Immature natural killer cell (primary cell): ENCODE measurements around the gene ARHGAP22. TPM values are rescaled to one million over a fixed set of nuclear protein-coding genes. Genes with fewer than 3 reads are reported as not detected.

ENCODE experiments used
- DNase-seq, 3 donors: peaks; one replicate each; pipeline ENCODE4 v3.0.0; 2022; ENCODE audit warnings: mixed read lengths in 1 of 3
- H3K27ac Mint-ChIP-seq, 6 donors: one replicate each; pipeline ENCODE4 v1.8.0; 2020; ENCODE audit warnings: mixed read lengths in 6 of 6, mild to moderate bottlenecking in 5 of 6, inconsistent platforms in 4 of 6, moderate library complexity in 3 of 6
- H3K27me3 Mint-ChIP-seq, 3 donors: one replicate each; pipeline ENCODE4 v1.8.0; 2020 to 2021; ENCODE audit warnings: low read depth in 3 of 3, mild to moderate bottlenecking in 3 of 3, mixed read lengths in 3 of 3, moderate library complexity in 3 of 3, inconsistent platforms in 1 of 3
- H3K36me3 Mint-ChIP-seq, 3 donors: one replicate each; pipeline ENCODE4 v1.8.0; 2020; ENCODE audit warnings: mixed read lengths in 3 of 3, inconsistent platforms in 2 of 3, mild to moderate bottlenecking in 2 of 3
- H3K4me1 Mint-ChIP-seq, 2 donors: one replicate each; pipeline ENCODE4 v1.8.0; 2020; ENCODE audit warnings: inconsistent platforms in 2 of 2, mild to moderate bottlenecking in 2 of 2, mixed read lengths in 2 of 2, moderate library complexity in 1 of 2
- H3K4me3 Mint-ChIP-seq, 5 donors: one replicate each; pipeline ENCODE4 v1.8.0; 2020; ENCODE audit warnings: mild to moderate bottlenecking in 5 of 5, mixed read lengths in 5 of 5, inconsistent platforms in 3 of 5, moderate library complexity in 3 of 5
- H3K9me3 Mint-ChIP-seq, 6 donors: one replicate each; pipeline ENCODE4 v1.8.0; 2020; ENCODE audit warnings: mild to moderate bottlenecking in 6 of 6, mixed read lengths in 6 of 6, inconsistent platforms in 4 of 6, moderate library complexity in 3 of 6
- polyA plus RNA-seq, 3 donors: library from polyadenylated mRNA; unstranded; fragments of 300-500 nt; fragmentation: Illumina TruSeq; gene quantifications; one replicate each; pipeline ENCODE4 v1.2.3, GENCODE V29; 2021

Gene ARHGAP22
- polyA plus RNA-seq, 3 donors from 2014 or later: not detected

DNA sequence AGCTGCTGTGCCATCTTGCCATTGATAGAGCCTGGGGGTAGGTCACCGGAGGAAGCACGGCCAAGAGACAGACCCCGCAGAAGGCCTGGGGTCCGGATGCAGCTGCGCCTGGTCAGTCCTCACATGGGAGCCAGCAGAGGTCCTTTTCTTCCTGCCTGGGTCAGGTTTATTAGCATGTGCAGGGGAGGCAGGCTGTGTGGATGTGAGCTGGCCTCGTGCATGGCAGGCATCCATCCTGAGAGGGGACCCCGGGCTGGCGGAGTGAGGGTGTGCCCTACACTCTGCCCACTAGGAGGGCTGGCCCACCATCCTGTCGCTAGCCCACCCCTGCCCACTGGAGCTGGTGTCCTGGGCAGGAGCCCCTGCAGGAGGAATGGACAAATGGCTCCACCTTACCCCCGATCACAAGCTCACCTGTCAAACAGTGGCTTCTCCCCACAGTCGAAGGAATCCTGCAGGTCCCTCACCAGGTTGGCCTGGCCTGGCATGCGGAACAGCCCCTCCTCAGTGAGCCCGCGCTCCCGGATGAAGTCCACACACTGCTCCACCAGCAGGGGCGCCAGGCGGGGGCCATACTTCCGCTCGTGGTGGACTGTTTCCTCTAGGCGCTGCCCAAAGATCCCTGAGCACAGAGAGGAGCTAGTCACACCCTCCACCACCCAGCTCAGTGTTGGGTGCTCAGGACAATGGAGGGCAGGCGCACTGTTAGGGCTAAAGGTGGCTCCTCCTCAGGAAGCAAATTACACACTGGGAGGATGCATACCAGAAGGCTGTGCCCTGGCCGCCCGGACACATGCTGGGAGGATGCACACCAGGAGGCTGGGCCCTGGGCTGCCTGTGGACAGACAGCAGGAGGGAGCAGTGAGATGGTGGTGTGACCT, 145.4 kb downstream of the ARHGAP22 start:
- Mint-ChIP-seq H3K4me1 (no peaks in the 10 kb centered on the region), H3K27me3 (no peaks in the 10 kb centered on the region), H3K36me3 (no peaks in the 10 kb centered on the region), H3K27ac (no peak overlapping the region), H3K9me3 (no peaks in the 10 kb centered on the region), H3K4me3 (no peak overlapping the region)
- DNase-seq: no peak

GRCh38 chr10:48458662-48459048, 146.2 kb downstream of the ARHGAP22 start:
- H3K9me3 Mint-ChIP-seq: no peaks in the 10 kb centered on the region
- H3K36me3 Mint-ChIP-seq: no peaks in the 10 kb centered on the region
- H3K27ac Mint-ChIP-seq: no peak overlapping the region
- H3K4me1 Mint-ChIP-seq: no peaks in the 10 kb centered on the region
- no peak for DNase-seq
- no peak overlapping the region for H3K4me3 Mint-ChIP-seq
- H3K27me3 Mint-ChIP-seq: no peaks in the 10 kb centered on the region

GRCh38 chr10:48457949-48458661, 146.8 kb downstream of the ARHGAP22 start:
- no peaks in the 10 kb centered on the region for H3K27me3 Mint-ChIP-seq
- H3K9me3 Mint-ChIP-seq: no peaks in the 10 kb centered on the region
- DNase-seq: no peak
- H3K27ac Mint-ChIP-seq: no peak overlapping the region
- no peaks in the 10 kb centered on the region for H3K36me3 Mint-ChIP-seq
- no peaks in the 10 kb centered on the region for H3K4me1 Mint-ChIP-seq
- no peak overlapping the region for H3K4me3 Mint-ChIP-seq

- Mint-ChIP-seq H3K4me3 (no peak overlapping the region), H3K27ac (no peak overlapping the region)
Observed at GRCh38 chr10:48456808-48457761, 147.8 kb downstream of the ARHGAP22 start.

DNA sequence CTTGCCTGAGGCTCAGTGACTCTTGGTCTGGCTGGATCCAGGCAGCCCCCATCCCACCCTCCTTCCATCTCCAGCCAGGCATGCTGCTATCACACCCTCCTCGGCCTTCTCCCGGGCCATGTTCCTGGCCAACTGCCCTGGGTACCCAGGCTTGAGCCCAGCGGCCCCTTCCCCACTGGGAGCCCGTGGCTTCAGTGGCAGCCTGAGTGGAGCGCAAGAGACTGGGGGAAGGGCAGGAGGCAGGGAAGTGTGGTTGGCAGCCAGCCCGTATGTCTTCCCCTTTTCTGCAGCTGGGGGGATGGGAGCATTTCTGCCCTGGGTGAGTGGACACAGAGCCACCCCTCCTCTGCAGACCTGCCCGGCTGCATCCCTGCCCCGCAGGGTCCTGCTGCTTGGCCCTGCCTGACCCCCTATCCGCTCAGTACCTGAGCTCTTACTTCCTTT, 148.5 kb downstream of the ARHGAP22 start:
- Mint-ChIP-seq H3K36me3 (no peaks in the 10 kb centered on the region), H3K4me1 (no peaks in the 10 kb centered on the region), H3K27ac (no peak overlapping the region), H3K27me3 (no peaks in the 10 kb centered on the region), H3K9me3 (no peaks in the 10 kb centered on the region), H3K4me3 (no peak overlapping the region)
- DNase-seq: no peak

More at GRCh38 chr10:48456808-48457761, 147.8 kb downstream of the ARHGAP22 start:
- DNase-seq: no peak
- Mint-ChIP-seq H3K4me1 (no peaks in the 10 kb centered on the region), H3K36me3 (no peaks in the 10 kb centered on the region), H3K27me3 (no peaks in the 10 kb centered on the region), H3K9me3 (no peaks in the 10 kb centered on the region)

- DNase-seq: no peak
- Mint-ChIP-seq H3K27me3 (no peaks in the 10 kb centered on the region), H3K4me1 (no peaks in the 10 kb centered on the region), H3K36me3 (no peaks in the 10 kb centered on the region), H3K4me3 (no peak overlapping the region), H3K27ac (no peak overlapping the region), H3K9me3 (no peaks in the 10 kb centered on the region)
Observed at GRCh38 chr10:48455392-48456151, 149.3 kb downstream of the ARHGAP22 start.

DNA sequence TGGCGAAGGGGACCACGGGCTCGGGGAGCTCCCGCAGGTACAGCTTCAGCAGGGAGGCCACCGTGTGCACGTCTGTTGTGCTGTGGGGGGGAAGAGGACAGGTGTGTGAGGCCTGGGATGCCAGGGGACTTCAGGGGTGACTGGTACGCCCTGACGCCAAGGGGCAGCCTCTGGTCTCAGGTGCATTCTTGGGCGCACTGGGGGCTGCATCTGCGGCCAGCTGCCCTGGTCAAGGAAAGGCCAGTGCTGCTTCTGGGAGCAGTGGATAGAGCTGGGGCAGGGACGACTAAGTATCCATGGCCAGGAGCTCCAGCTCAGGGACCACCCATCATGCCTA, 149.8 kb downstream of the ARHGAP22 start:
- no peaks in the 10 kb centered on the region for H3K9me3 Mint-ChIP-seq
- no peak overlapping the region for H3K27ac Mint-ChIP-seq
- H3K27me3 Mint-ChIP-seq: no peaks in the 10 kb centered on the region
- H3K36me3 Mint-ChIP-seq: no peaks in the 10 kb centered on the region
- no peak for DNase-seq
- H3K4me3 Mint-ChIP-seq: no peak overlapping the region
- H3K4me1 Mint-ChIP-seq: no peaks in the 10 kb centered on the region

DNA sequence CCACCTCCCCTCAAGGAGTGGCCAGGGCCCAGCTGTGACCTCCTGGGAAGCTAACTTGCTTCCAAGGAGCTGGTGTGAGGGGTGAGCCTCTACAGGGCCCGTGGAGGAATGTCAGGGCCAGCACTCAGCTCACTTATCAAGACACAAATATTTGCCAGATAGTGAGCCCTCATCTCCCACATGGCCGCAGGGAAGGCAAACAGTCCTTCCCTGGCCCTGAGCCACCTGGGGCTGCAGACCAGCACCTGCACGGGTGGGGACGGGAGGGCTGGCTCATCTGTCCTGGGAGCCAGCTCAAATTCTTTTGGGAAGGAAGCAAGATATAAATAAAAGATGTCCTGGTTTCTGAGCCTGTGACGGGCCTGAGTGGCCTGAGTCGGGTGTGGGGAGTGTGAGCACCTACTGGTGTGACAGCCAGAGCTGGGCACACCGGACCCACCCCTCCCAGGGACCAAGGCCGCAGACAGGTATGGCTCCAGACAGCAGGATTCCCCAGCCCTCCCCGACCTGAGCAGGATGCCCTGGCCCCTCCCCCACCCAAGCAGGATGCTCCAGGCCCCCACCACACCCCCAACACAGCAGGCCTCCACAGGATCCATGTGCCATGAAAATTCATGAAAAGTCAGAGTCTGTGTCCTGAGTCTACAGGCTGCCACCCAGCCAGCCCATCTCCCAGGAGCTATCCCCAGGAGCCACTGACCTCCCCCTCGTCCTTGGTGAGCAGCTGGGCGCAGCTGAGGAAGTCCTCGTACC, 150.4 kb downstream of the ARHGAP22 start:
- no peaks in the 10 kb centered on the region for H3K4me1 Mint-ChIP-seq
- DNase-seq: no peak
- H3K27ac Mint-ChIP-seq: no peak overlapping the region
- no peaks in the 10 kb centered on the region for H3K9me3 Mint-ChIP-seq
- H3K27me3 Mint-ChIP-seq: peaks cover 0 to 2% (median 0%) of the 10 kb centered on the region in 3 donors
- no peak overlapping the region for H3K4me3 Mint-ChIP-seq
- H3K36me3 Mint-ChIP-seq: no peaks in the 10 kb centered on the region

DNA sequence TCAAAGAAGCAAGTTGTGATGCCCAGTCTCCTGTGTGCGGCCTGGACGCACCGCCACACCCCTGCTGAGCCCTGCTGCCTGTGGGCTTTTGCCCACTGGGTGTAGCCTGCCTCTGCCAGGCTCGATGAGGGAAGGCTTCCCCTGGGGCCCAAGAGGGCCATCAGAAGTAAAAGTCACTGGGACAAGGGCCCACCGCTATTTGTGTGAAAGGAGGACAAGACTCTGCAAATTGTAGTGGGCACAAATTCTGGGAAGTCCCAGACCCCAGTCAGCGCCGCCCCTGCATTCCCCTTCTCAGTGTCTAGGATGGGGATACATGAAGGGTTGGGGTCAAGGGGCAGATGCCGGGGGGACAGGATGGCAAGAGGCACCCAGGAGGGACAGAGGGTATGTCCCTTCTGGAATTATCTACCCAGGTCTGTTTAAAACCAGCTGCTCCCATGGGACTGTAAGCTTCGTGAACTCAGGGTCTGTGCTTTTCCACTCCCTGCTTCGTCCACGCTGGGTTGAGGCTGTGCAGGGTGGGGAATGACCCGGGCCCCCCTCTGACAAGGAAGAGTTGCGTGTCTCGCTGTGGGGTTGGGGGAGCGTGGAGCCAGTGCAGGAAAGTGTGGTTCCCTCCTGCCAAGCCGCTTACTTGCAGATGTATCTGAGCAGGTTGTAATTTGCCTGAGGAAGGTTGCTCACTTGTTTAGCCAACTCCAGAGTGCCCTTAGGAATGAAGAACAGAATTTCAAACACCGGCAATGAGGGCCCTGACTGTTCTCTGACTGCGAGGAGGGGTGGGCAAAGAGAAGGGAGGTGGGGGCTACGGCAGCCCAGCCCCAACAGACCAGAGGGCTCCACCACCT, 151.2 kb downstream of the ARHGAP22 start:
- DNase-seq: no peak
- Mint-ChIP-seq H3K4me1 (no peaks in the 10 kb centered on the region), H3K27ac (no peak overlapping the region)

DNA sequence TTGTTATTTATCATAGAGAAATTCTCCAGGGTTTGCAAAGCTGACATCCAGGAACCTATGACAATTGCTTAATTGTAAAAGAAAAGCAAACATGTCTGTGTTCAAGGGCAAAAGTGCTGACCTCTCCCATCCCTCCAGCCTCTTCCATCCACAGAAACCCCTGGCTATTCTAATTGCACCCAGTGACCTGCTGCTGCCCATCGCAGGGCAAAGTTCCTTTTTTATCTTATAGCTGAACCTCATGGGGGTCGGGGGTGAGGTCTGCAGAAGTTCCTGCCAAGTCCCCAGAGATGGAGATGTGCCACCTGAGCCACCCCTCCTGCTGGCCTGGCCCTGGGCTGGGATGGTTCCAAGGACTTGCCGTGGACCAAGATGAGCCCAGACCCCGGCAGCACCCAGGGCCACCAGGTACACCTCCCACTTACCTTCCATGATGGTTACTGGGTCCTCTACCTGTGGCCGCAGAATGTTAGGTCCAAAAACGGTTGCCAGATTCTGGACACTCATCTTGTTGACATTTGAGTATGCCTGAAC, 151.9 kb downstream of the ARHGAP22 start:
- DNase-seq: no peak
- no peak overlapping the region for H3K27ac Mint-ChIP-seq
- no peak overlapping the region for H3K4me3 Mint-ChIP-seq
- H3K36me3 Mint-ChIP-seq: no peaks in the 10 kb centered on the region
- peaks cover 0 to 3% (median 0%) of the 10 kb centered on the region in 3 donors for H3K27me3 Mint-ChIP-seq
- H3K9me3 Mint-ChIP-seq: no peaks in the 10 kb centered on the region
- H3K4me1 Mint-ChIP-seq: no peaks in the 10 kb centered on the region

More for the DNA sequence above, 151.2 kb downstream of the ARHGAP22 start:
- Mint-ChIP-seq H3K27me3 (peaks cover 0 to 3% (median 0%) of the 10 kb centered on the region in 3 donors), H3K4me3 (no peak overlapping the region), H3K36me3 (no peaks in the 10 kb centered on the region), H3K9me3 (no peaks in the 10 kb centered on the region)

DNA sequence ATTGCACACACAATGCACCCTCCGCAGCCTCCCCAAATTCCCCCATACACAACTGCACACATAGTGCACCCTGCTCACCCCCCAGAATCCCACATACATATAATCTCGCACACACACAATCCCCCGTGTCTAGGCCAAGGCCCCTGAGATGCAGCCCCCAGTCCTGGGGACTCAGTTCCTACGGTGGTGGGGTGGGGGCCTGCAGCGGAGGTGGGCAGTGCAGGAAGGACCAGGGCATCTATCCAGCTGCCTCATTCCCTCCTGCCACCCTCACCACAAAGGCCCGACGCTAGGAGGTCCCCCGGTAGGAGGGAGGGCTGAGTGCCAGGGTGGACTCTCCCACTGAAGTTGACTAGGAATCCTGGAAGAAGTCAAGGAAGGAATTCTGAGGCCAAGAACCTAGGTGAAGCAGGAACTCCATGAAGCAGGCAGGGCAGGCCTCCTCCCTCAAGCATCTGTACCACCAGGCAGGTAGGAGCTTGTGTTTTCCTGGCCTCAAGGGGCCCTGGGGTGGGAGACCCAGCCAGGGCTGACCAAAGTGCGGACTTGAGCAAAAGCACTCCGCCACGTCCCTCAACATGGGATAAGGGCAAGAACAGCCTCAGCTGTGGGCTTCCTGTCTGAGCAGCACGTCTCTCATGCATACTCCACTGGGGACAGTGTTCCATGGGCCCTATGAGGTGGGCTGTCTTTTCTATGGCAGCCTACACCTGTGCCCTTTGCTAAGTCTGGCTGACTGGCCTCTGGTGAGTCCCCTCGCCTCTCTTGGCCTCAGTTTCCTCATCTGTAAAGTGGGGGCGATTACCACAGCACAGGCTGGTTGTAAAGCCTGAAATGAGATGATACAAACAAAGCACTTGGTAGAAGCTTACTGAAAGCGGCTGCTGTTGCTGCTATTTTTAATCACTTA, 152.6 kb downstream of the ARHGAP22 start:
- Mint-ChIP-seq H3K27me3 (peaks cover 0 to 3% (median 0%) of the 10 kb centered on the region in 3 donors), H3K4me3 (no peak overlapping the region), H3K4me1 (peaks cover 0 to under 1% of the 10 kb centered on the region in 2 donors), H3K9me3 (no peaks in the 10 kb centered on the region), H3K27ac (no peak overlapping the region), H3K36me3 (no peaks in the 10 kb centered on the region)
- DNase-seq: no peak
